Suprapubic skin (tissue), 4 donors: ENCODE results near the gene TGM3.

Source experiments
- CTCF ChIP-seq, 2 donors: fragments of 200-600 bp in 1 of 2; fragments of 450-650 bp in 1 of 2; sonication (generic) in 1 of 2; IDR thresholded peaks; one replicate each; pipeline ENCODE4 v1.5.1; 2016 to 2019; ENCODE audit warnings: antibody characterized with exemption in 2 of 2, mild to moderate bottlenecking in 1 of 2, moderate library complexity in 1 of 2
- POLR2A ChIP-seq, 2 donors: fragments of 450-650 bp; IDR thresholded peaks; one replicate each; pipeline ENCODE4 v1.6.1; 2017; ENCODE audit warnings: antibody characterized with exemption in 2 of 2, mild to moderate bottlenecking in 2 of 2, moderate library complexity in 2 of 2
- POLR2AphosphoS5 ChIP-seq, 3 donors: sonication (generic); formaldehyde crosslinking; IDR thresholded peaks; one replicate each; pipeline ENCODE4 v1.6.1; 2017; ENCODE audit warnings: antibody characterized with exemption in 3 of 3

- TF ChIP-seq CTCF (IDR thresholded peaks at IDR 0.05) (no peak), POLR2A (IDR thresholded peaks at IDR 0.05) (no peak), POLR2AphosphoS5 (IDR thresholded peaks at IDR 0.05) (no peak)
Observed at GRCh38 chr20:2337142-2337541, 41.3 kb downstream of the TGM3 start.
